ENCODE data around the gene LIN28B.

LIN28B gene

GRCh38 chr6:105113422-105113821 lies 156.5 kb downstream of the LIN28B start:
- DNase-seq = no peak

- DNase-seq = no peak
Observed at GRCh38 chr6:105116150-105116549, 159.2 kb downstream of the LIN28B start.

DNA sequence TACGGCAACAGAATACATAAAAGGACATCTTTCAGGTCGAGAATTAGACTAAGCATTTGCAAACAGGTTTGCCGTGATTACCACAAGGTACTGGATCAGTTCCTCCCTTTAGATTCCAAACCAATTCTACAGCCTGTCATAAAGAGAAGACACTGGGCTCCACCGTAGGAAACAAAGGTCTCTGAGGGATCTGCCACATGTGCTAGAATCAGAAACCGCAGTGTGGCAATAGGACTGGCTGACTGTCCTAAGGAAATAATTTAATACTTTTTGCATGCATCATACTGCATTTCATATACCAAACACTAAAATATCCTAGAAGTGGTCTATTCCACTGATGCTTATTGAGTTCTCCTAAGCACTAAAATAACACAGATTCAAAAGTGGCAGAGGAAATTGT lies 163.7 kb downstream of the LIN28B start:
- DNase-seq = no peak

- DNase-seq = no peak
Observed at GRCh38 chr6:105121981-105122380, 165.1 kb downstream of the LIN28B start.

GRCh38 chr6:105122717-105123116 lies 165.8 kb downstream of the LIN28B start:
- no peak for DNase-seq

All from stimulated activated CD8-positive, alpha-beta memory T cell treated with anti-CD3 and anti-CD28 coated beads, Interleukin-4, amount 100 ng/mL, for 48 hours (primary cell).